Prostate gland (tissue), 2 donors: ENCODE results near the gene NSUN6.

Source experiments
- POLR2A ChIP-seq: fragments of 450-650 bp; IDR thresholded peaks from one replicate; pipeline ENCODE4 v1.6.1; 2016; ENCODE audit warnings: antibody characterized with exemption, mild to moderate bottlenecking
- TF ChIP-seq, protein P1 (sequence below), 4 experiments: fragments of 200-600 bp in 2 of 4; fragments of 450-650 bp in 2 of 4; sonication (generic) in 2 of 4; IDR thresholded peaks; 1 replicate in 3 of 4; 2 replicates in 1 of 4; pipeline ENCODE4 v1.5.1; 2016 to 2019; ENCODE audit warnings: antibody characterized with exemption in 4 of 4, mild to moderate bottlenecking in 2 of 4, moderate library complexity in 2 of 4

DNA sequence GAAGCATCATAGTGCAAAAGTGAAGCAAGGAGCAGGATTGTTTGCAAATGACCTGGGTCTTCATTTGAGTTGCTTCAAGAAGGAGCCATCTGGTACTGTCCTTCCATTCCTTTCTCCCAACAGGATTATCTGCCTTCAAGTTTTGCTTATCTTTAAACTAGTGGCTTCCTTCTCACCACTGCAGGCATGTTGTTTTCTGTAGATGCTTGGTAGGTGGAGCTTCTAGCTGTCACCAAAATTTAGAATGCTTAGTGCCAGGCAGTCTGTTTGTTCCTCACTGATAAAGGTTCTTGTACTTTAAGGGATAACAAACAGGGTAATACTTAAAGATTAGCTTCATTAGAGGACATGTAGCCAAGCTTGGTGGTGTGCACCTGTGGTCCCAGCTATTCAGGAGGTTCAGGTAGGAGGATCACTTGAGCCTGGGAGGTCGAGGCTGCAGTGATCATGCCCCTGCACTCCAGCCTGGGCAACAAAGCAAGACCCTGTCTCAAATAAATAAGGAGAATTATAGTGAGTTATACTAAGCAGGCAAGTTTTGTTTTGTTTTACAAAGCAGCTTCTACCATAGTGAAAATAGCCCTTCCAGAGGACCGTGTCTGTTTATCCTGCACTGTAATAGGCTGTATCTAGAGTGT lies 13.6 kb upstream of the NSUN6 start:
- TF ChIP-seq, protein P1, sequence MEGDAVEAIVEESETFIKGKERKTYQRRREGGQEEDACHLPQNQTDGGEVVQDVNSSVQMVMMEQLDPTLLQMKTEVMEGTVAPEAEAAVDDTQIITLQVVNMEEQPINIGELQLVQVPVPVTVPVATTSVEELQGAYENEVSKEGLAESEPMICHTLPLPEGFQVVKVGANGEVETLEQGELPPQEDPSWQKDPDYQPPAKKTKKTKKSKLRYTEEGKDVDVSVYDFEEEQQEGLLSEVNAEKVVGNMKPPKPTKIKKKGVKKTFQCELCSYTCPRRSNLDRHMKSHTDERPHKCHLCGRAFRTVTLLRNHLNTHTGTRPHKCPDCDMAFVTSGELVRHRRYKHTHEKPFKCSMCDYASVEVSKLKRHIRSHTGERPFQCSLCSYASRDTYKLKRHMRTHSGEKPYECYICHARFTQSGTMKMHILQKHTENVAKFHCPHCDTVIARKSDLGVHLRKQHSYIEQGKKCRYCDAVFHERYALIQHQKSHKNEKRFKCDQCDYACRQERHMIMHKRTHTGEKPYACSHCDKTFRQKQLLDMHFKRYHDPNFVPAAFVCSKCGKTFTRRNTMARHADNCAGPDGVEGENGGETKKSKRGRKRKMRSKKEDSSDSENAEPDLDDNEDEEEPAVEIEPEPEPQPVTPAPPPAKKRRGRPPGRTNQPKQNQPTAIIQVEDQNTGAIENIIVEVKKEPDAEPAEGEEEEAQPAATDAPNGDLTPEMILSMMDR (IDR thresholded peaks at IDR 0.05), result no peak
- TF ChIP-seq POLR2A, result no peak
